IMR-90 (cell line): ENCODE results near the gene FRZB. TPM values are rescaled to one million over a fixed set of nuclear protein-coding genes. Genes with fewer than 3 reads are reported as not detected.

Source experiments
- ATAC-seq: fragments of 200-7000 bp; cut with Tn5 transposase; 2 replicates; pipeline ENCODE4 v1.9.1; 2020; ENCODE audit warnings: low read depth, mild to moderate bottlenecking, moderate library complexity
- BruUV-seq: library from RNA; stranded (reverse); fragments of 400-500 nt; replicated peaks from 2 replicates; lab custom pipeline; 2021; lab: Mats Ljungman, UMichigan
- CTCF ChIA-PET: fragments of 300-600 bp; formaldehyde crosslinking; extraction: SDS; loops from one replicate; lab custom pipeline; 2021; ENCODE audit warnings: antibody characterized with exemption; lab: Yijun Ruan, JAX
- POLR2A ChIA-PET: fragments of 300-600 bp; sonication (Branson Sonifier 250); formaldehyde crosslinking; loops from one replicate; lab custom pipeline; 2022; ENCODE audit warnings: antibody characterized with exemption; ENCODE audit not compliant: unreplicated experiment; lab: Charles Lee
- DNase-seq: peaks from one replicate; pipeline ENCODE4 v3.0.0; 2013
- H2AFZ ChIP-seq: replicated peaks from 2 replicates; pipeline ENCODE3; 2013; ENCODE audit warnings: low read length, mild to moderate bottlenecking; ENCODE audit not compliant: poor library complexity
- H2AK5ac ChIP-seq: 2 replicates; pipeline ENCODE4 v1.6.1; 2013; ENCODE audit warnings: low read depth, low read length, inconsistent platforms
- H2AK9ac ChIP-seq: replicated peaks from 2 replicates; pipeline ENCODE3; 2013; ENCODE audit warnings: mild to moderate bottlenecking, low read depth, low read length, moderate library complexity; ENCODE audit not compliant: poor library complexity
- H2BK120ac ChIP-seq: 2 replicates; pipeline ENCODE4 v1.6.1; 2013; ENCODE audit warnings: low read depth, low read length, inconsistent platforms
- H2BK15ac ChIP-seq: 3 replicates; pipeline ENCODE4 v1.6.1; 2013; ENCODE audit warnings: low read depth, low read length, inconsistent platforms
- H2BK20ac ChIP-seq: 2 replicates; pipeline ENCODE4 v1.6.1; 2013; ENCODE audit warnings: low read depth, mild to moderate bottlenecking, inconsistent platforms, low read length, moderate library complexity
- H2BK5ac ChIP-seq: 2 replicates; pipeline ENCODE4 v1.6.1; 2013; ENCODE audit warnings: mild to moderate bottlenecking, low read depth, low read length, inconsistent platforms; ENCODE audit not compliant: poor library complexity, severe bottlenecking
- H3K14ac ChIP-seq: replicated peaks from 2 replicates; pipeline ENCODE4 v1.6.1; 2013; ENCODE audit warnings: low read depth, low read length, inconsistent platforms
- H3K18ac ChIP-seq: 2 replicates; pipeline ENCODE4 v1.6.1; 2013; ENCODE audit warnings: low read depth, low read length, control low read depth
- H3K23ac ChIP-seq: 2 replicates; pipeline ENCODE4 v1.6.1; 2013; ENCODE audit warnings: low read depth, low read length, inconsistent platforms
- H3K27ac ChIP-seq: 2 replicates; pipeline ENCODE4 v1.5.1; 2013; ENCODE audit warnings: mild to moderate bottlenecking, control low read depth, low read length; ENCODE audit not compliant: insufficient read depth
- H3K27me3 ChIP-seq: 2 replicates; pipeline ENCODE4 v1.6.1; 2013; ENCODE audit warnings: low read length; ENCODE audit not compliant: control insufficient read depth, insufficient read depth
- H3K36me3 ChIP-seq: 2 replicates; pipeline ENCODE4 v1.6.1; 2013; ENCODE audit warnings: low read length, mixed read lengths; ENCODE audit not compliant: control insufficient read depth, insufficient read depth
- H3K4ac ChIP-seq: 2 replicates; pipeline ENCODE4 v1.6.1; 2013; ENCODE audit warnings: low read depth, low read length, inconsistent platforms
- H3K4me1 ChIP-seq: 2 replicates; pipeline ENCODE4 v1.6.1; 2013; ENCODE audit warnings: low read length, mixed read lengths; ENCODE audit not compliant: control insufficient read depth, insufficient read depth
- H3K4me2 ChIP-seq: 2 replicates; pipeline ENCODE4 v1.6.1; 2013; ENCODE audit warnings: low read depth, mild to moderate bottlenecking, control low read depth, low read length, moderate library complexity
- H3K4me3 ChIP-seq: 2 replicates; pipeline ENCODE4 v1.5.1; 2013; ENCODE audit warnings: low read depth, mild to moderate bottlenecking, control low read depth, low read length, moderate library complexity; ENCODE audit not compliant: insufficient read depth
- H3K56ac ChIP-seq: 2 replicates; pipeline ENCODE4 v1.6.1; 2013; ENCODE audit warnings: low read length, inconsistent platforms; ENCODE audit not compliant: insufficient read depth; ENCODE audit errors: extremely low read depth
- H3K79me1 ChIP-seq, 2 experiments: 2 replicates each; pipeline ENCODE4 v1.6.1; 2013; ENCODE audit warnings: low read length in 2 of 2, inconsistent platforms in 1 of 2, low read depth in 1 of 2
- H3K9ac ChIP-seq: 2 replicates; pipeline ENCODE4 v1.6.1; 2013; ENCODE audit warnings: low read depth, low read length, control low read depth
- H3K9me1 ChIP-seq: 2 replicates; pipeline ENCODE4 v1.6.1; 2013; ENCODE audit warnings: low read length, inconsistent platforms; ENCODE audit not compliant: insufficient read depth
- H3K9me3 ChIP-seq: 2 replicates; pipeline ENCODE4 v1.6.1; 2013; ENCODE audit warnings: low read length; ENCODE audit not compliant: control insufficient read depth, insufficient read depth
- H4K20me1 ChIP-seq: 2 replicates; pipeline ENCODE4 v1.6.1; 2013; ENCODE audit warnings: low read length, inconsistent platforms; ENCODE audit not compliant: insufficient read depth
- H4K5ac ChIP-seq: 2 replicates; pipeline ENCODE4 v1.6.1; 2013; ENCODE audit warnings: mild to moderate bottlenecking, low read depth, low read length, control low read depth
- H4K8ac ChIP-seq, 2 experiments: 2 replicates each; pipeline ENCODE4 v1.6.1; 2013; ENCODE audit warnings: low read depth in 2 of 2, low read length in 2 of 2, control low read depth in 1 of 2, inconsistent platforms in 1 of 2
- H4K91ac ChIP-seq: 2 replicates; pipeline ENCODE4 v1.6.1; 2013; ENCODE audit warnings: low read depth, low read length, inconsistent platforms; ENCODE audit not compliant: insufficient read depth
- CHD1 ChIP-seq: IDR thresholded peaks from 2 replicates; pipeline ENCODE4 v1.6.1; 2012; ENCODE audit warnings: low read depth, low read length, improper control_type of control experiment
- ELK1 ChIP-seq: fragments of 150-350 bp; IDR thresholded peaks from 2 replicates; pipeline ENCODE4 v1.6.1; 2016; ENCODE audit warnings: low read depth, mild to moderate bottlenecking, low read length, moderate library complexity, borderline replicate concordance
- NFE2L2 ChIP-seq: fragments of 150-350 bp; IDR thresholded peaks from 2 replicates; pipeline ENCODE4 v1.6.1; 2016; ENCODE audit warnings: low read depth, mild to moderate bottlenecking, low read length
- RCOR1 ChIP-seq: IDR thresholded peaks from 2 replicates; pipeline ENCODE4 v1.6.1; 2012; ENCODE audit warnings: mild to moderate bottlenecking, low read length, improper control_type of control experiment; ENCODE audit not compliant: insufficient replicate concordance
- WGBS, 2 experiments: methylation state at CpG; one replicate each; pipeline versions ENCODE4 v1.1.5 to v1.1.7; 2013; ENCODE audit warnings: missing lambda C conversion rate in 2 of 2; ENCODE audit not compliant: insufficient read length in 1 of 2; ENCODE audit errors: extremely low coverage in 2 of 2; 5-methylcytosine and 5-hydroxymethylcytosine counted together
- dilution Hi-C: fragments of 300-500 bp; cut with HindIII; formaldehyde crosslinking; loops from one replicate; pipeline ENCODE4 v1.14.3; 2018; ENCODE audit warnings: low sequenced_read_pairs; ENCODE audit not compliant: unreplicated experiment
- in situ Hi-C: fragments of 300-500 bp; cut with MboI; formaldehyde crosslinking; loops from 3 replicates; pipeline ENCODE4 v1.14.3; 2019; ENCODE audit warnings: low sequenced_read_pairs, inconsistent platforms, mixed read lengths
- intact Hi-C: fragments of 100-400 bp; cut with micrococcal nuclease; formaldehyde crosslinking; loops from 2 replicates; pipeline ENCODE4 v1.10.0; 2022
- polyA plus RNA-seq, 3 experiments: library from polyadenylated mRNA; depleted of rRNA; stranded (reverse); fragments of >200 nt; gene quantifications; 2 replicates each; pipeline ENCODE4 v1.2.3, GENCODE V29; 2012; ENCODE audit warnings: low replicate concordance in 1 of 3
- total RNA-seq: library from RNA; depleted of rRNA; stranded (reverse); fragments of >200 nt; gene quantifications from 2 replicates; pipeline ENCODE4 v1.2.3, GENCODE V29; 2012

FRZB gene
- total and polyA plus RNA-seq, 2 of the 4 experiments (the other 2 are of a cell fraction), result 0.18 to 1.2 TPM

GRCh38 chr2:182907081-182907830, 40.8 kb upstream of the FRZB start:
- Histone ChIP-seq H3K4me1 (peaks cover 2% of the 10 kb centered on the region; the same call in 1 of the 2 replicates), H2BK15ac (no peak overlapping the region; the same call in 2 of the 3 replicates), H3K4ac (no peak overlapping the region), H3K27ac (no peak overlapping the region), H2AK5ac (no peak overlapping the region), H3K23ac (no peak overlapping the region), H3K9ac (no peak overlapping the region), H2AFZ (no peak overlapping the region), H4K8ac (no peak overlapping the region), H2BK120ac (no peak overlapping the region), H3K9me1 (peaks cover 2% of the 10 kb centered on the region), H3K14ac (no peak overlapping the region), H3K56ac (no peak overlapping the region), H4K5ac (no peak overlapping the region), H3K4me2 (no peak overlapping the region), H3K36me3 (peaks cover 11% of the 10 kb centered on the region), H2AK9ac (no peak overlapping the region), H3K4me3 (no peak overlapping the region), H3K79me1 (peaks cover 0 to 3% of the 10 kb centered on the region in 2 experiments; a peak in 1 of 4 replicates), H3K18ac (no peak overlapping the region), H2BK20ac (no peak overlapping the region), H3K9me3 (peaks cover 2% of the 10 kb centered on the region; the same call in 1 of the 2 replicates), H3K27me3 (no peaks in the 10 kb centered on the region), H4K91ac (no peak overlapping the region), H2BK5ac (no peak overlapping the region), H4K20me1 (no peaks in the 10 kb centered on the region)
- POLR2A ChIA-PET, result interaction anchor here (0.6 kb wide), 1 partner anchor 604 kb away, joined by 11 read pairs; no protein-coding TSS in a partner anchor
- ATAC-seq (no peak), DNase-seq (peak; percentile 11)
- in situ Hi-C loops (no loop called here), intact Hi-C loops (no loop called here), dilution Hi-C loops (no loop called here)
- no peak for TF ChIP-seq ELK1
- no peak for TF ChIP-seq NFE2L2
- no peak for TF ChIP-seq RCOR1
- TF ChIP-seq CHD1, result no peak
- CTCF ChIA-PET, result interaction anchor here (0.7 kb wide), 1 partner anchor 21 kb away, joined by 4 read pairs; no protein-coding TSS in a partner anchor
- WGBS, 2 experiments, result no CpG with 5 or more reads among the region's 7 CpGs
- no TSS peak for BruUV-seq
